CMK (cell line): ENCODE measurements around the gene CFAP97D1.
"Not testable (repeated sequence)": the region's sequence is repeated elsewhere in the genome, so short reads cannot be mapped to it uniquely, and the experiment has no call there.

Experiments used
- DNase-seq: peaks from one replicate; pipeline ENCODE4 v3.0.0-alpha.2; 2010; ENCODE audit warnings: low read depth

The CFAP97D1 gene

GRCh38 chr17:43768382-43768781 lies 11.9 kb upstream of the CFAP97D1 start:
- no peak for DNase-seq

- no peak for DNase-seq
These were observed 11.3 kb upstream of the CFAP97D1 start for GRCh38 chr17:43768943-43769342.

- DNase-seq, result no peak
These were observed 10.8 kb upstream of the CFAP97D1 start for GRCh38 chr17:43769426-43769825.

GRCh38 chr17:43769859-43770258 lies 10.4 kb upstream of the CFAP97D1 start:
- no peak for DNase-seq

GRCh38 chr17:43770957-43771356 lies 9.3 kb upstream of the CFAP97D1 start:
- DNase-seq, result no peak

- no peak for DNase-seq
These were observed 8.8 kb upstream of the CFAP97D1 start for GRCh38 chr17:43771463-43771862.

GRCh38 chr17:43772877-43773648 lies 7.2 kb upstream of the CFAP97D1 start:
- DNase-seq, result peak; percentile 96

GRCh38 chr17:43774304-43775250 lies 5.7 kb upstream of the CFAP97D1 start:
- DNase-seq, result no peak

GRCh38 chr17:43778337-43779144 lies 1.7 kb upstream of the CFAP97D1 start, which contains the start of gene DUSP3:
Gene DUSP3 (minus strand): TSS chr17:43778977. CDS start chr17:43778924, 53 bp downstream.
- no peak for DNase-seq

GRCh38 chr17:43779145-43780125 lies 800 bp upstream of the CFAP97D1 start:
- DNase-seq, result no peak

GRCh38 chr17:43782913-43783680 lies 2.9 kb downstream of the CFAP97D1 start:
- DNase-seq, result no peak

- DNase-seq, result no peak
These were observed 3.8 kb downstream of the CFAP97D1 start for GRCh38 chr17:43784068-43784467.

GRCh38 chr17:43784628-43785101 lies 4.4 kb downstream of the CFAP97D1 start:
- no peak for DNase-seq

- no peak for DNase-seq
These were observed 7.5 kb downstream of the CFAP97D1 start for GRCh38 chr17:43787728-43788127.

- DNase-seq, result no peak
These were observed 8.3 kb downstream of the CFAP97D1 start for GRCh38 chr17:43788540-43788939.

- no peak for DNase-seq
These were observed 9.2 kb downstream of the CFAP97D1 start for GRCh38 chr17:43789482-43789881.

GRCh38 chr17:43790311-43790940 lies 10.2 kb downstream of the CFAP97D1 start:
- no peak for DNase-seq

GRCh38 chr17:43791589-43791988 lies 11.4 kb downstream of the CFAP97D1 start:
- DNase-seq, result no peak

GRCh38 chr17:43792668-43793067 lies 12.4 kb downstream of the CFAP97D1 start:
- DNase-seq, result not testable (repeated sequence)
